HepG2 (cell line): ENCODE measurements around the gene ANTXR1. TPM values are rescaled to one million over a fixed set of nuclear protein-coding genes. Genes with fewer than 3 reads are reported as not detected.

Experiments used
- CBX5 ChIP-seq: sonication (generic); formaldehyde crosslinking; IDR thresholded peaks from 2 replicates; pipeline ENCODE4 v1.4.0; 2020; ENCODE audit warnings: missing genetic modification reagents, borderline replicate concordance
- FOXK1 ChIP-seq: sonication (generic); formaldehyde crosslinking; IDR thresholded peaks from 2 replicates; pipeline ENCODE4 v1.4.0; 2020; ENCODE audit warnings: low read depth, missing genetic modification reagents, borderline replicate concordance
- HCFC1 ChIP-seq: fragments of 150-350 bp; IDR thresholded peaks from 2 replicates; pipeline ENCODE4 v1.6.1; 2014; ENCODE audit warnings: low read depth, low read length
- MED1 ChIP-seq: sonication (generic); formaldehyde crosslinking; IDR thresholded peaks from 2 replicates; pipeline ENCODE4 v1.4.0; 2020; ENCODE audit warnings: missing genetic modification reagents
- RCOR2 ChIP-seq: IDR thresholded peaks from 2 replicates; pipeline ENCODE4 v1.6.1; 2016; ENCODE audit warnings: missing biosample characterization, missing genetic modification reagents
- SRF ChIP-seq: IDR thresholded peaks from 2 replicates; pipeline ENCODE4 v1.6.1; 2011; ENCODE audit warnings: mild to moderate bottlenecking, low read depth, low read length, moderate library complexity
- YEATS2 ChIP-seq: sonication (generic); formaldehyde crosslinking; IDR thresholded peaks from 2 replicates; pipeline ENCODE4 v1.4.0; 2020; ENCODE audit warnings: missing genetic modification reagents, borderline replicate concordance
- ZKSCAN8 ChIP-seq: IDR thresholded peaks from 2 replicates; pipeline ENCODE4 v1.6.1; 2016; ENCODE audit warnings: borderline replicate concordance, missing genetic modification reagents, missing compliant biosample characterization
- ZNF143 ChIP-seq: sonication (generic); formaldehyde crosslinking; IDR thresholded peaks from 2 replicates; pipeline ENCODE4 v1.4.0; 2020; ENCODE audit warnings: missing genetic modification reagents
- ZNF501 ChIP-seq: sonication (generic); formaldehyde crosslinking; IDR thresholded peaks from 2 replicates; pipeline ENCODE4 v1.5.1; 2020; ENCODE audit warnings: mild to moderate bottlenecking, moderate library complexity, missing genetic modification reagents
- ZNF547 ChIP-seq: sonication (generic); formaldehyde crosslinking; IDR thresholded peaks from 2 replicates; pipeline ENCODE4 v1.5.1; 2020; ENCODE audit warnings: mild to moderate bottlenecking, missing genetic modification reagents
- ZNF629 ChIP-seq: sonication (generic); formaldehyde crosslinking; conservative IDR thresholded peaks from 2 replicates; pipeline ENCODE4 v1.5.0; 2020; ENCODE audit warnings: missing genetic modification reagents
- polyA plus RNA-seq, 8 experiments: library from polyadenylated mRNA; depleted of rRNA in 3 of 8; stranded (reverse) in 7 of 8; unstranded in 1 of 8; fragments of >200 nt; fragmentation: Illumina TruSeq in 4 of 8; extraction: Trizol in 4 of 8; gene quantifications; 2 replicates each; pipeline versions ENCODE4 v1.2.1 to v1.2.3, GENCODE V29; 2011 to 2016; ENCODE audit warnings: low read depth in 4 of 8, missing spikeins in 1 of 8, mixed read lengths in 1 of 8; ENCODE audit not compliant: insufficient read depth in 1 of 8
- total RNA-seq, 5 experiments: library from RNA; depleted of rRNA; stranded (reverse); fragments of >200 nt; fragmentation: Illumina TruSeq; extraction: Trizol; gene quantifications; 2 replicates each; pipeline ENCODE4 v1.2.3, GENCODE V29; 2016; ENCODE audit warnings: low read depth in 1 of 5
- TF ChIP-seq, protein P1 (sequence below): sonication (generic); formaldehyde crosslinking; IDR thresholded peaks from 2 replicates; pipeline ENCODE4 v1.4.0; 2020; ENCODE audit warnings: missing genetic modification reagents
- TF ChIP-seq, protein P2 (sequence below): sonication (generic); formaldehyde crosslinking; IDR thresholded peaks from 2 replicates; pipeline ENCODE4 v1.8.0; 2022; ENCODE audit warnings: mild to moderate bottlenecking, missing genetic modification reagents; ENCODE audit not compliant: insufficient replicate concordance
- TF ChIP-seq, protein P3 (sequence below): IDR thresholded peaks from 2 replicates; pipeline ENCODE4 v1.6.1; 2012; ENCODE audit warnings: inconsistent platforms
- TF ChIP-seq, protein P4 (sequence below): sonication (generic); formaldehyde crosslinking; IDR thresholded peaks from 2 replicates; pipeline ENCODE4 v1.4.0; 2020; ENCODE audit warnings: missing genetic modification reagents, borderline replicate concordance
- TF ChIP-seq, protein P5 (sequence below): sonication (generic); formaldehyde crosslinking; IDR thresholded peaks from 2 replicates; pipeline ENCODE4 v1.4.0; 2020; ENCODE audit warnings: missing genetic modification reagents, borderline replicate concordance

ANTXR1 gene
- total and polyA plus RNA-seq, 2 of the 13 experiments (the other 11 are each of a cell fraction or from before 2014, with no cell fraction given): 4.5 to 12.7 TPM

DNA sequence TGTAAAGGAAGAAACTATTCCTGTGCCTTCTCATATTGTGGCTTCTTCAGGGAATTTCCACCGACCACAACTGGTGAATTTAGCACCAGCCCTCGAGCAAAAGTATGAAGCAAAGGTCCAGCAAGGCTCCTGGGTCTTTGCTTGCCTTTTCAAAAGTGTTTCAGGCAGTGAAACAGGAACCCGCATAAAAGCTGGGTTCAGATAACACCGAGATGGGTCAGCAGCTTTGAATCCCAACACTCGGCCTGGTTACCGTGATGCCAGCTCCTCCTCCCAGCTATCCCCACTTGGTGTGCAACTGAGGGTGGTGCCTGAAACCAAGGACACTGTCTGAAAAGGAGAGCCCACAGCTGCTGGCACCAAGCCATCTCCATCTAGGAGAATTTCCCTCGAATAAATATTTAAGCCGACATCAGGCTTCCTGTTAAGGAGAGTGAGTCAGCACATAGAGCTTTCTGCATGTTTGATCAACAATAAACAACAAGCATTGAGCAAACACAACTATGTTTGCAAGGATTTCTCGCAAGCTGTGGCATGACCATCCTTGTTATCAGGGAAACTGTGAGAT, 69.5 kb downstream of the ANTXR1 start (continued):
- TF ChIP-seq RCOR2 (CRISPR knock-in tag) (peak; percentile 51; the same call in 1 of the 2 replicates), ZNF547 (0 out of 2 replicates have a peak, but pooled peaks have one; percentile 8), YEATS2 (peak; percentile 33; the same call in 1 of the 2 replicates), ZKSCAN8 (CRISPR knock-in tag) (peak; percentile 87; the same call in 1 of the 2 replicates), CBX5 (CRISPR knock-in tag) (0 out of 2 replicates have a peak, but pooled peaks have one; percentile 30), ZNF629 (no peak), ZNF143 (0 out of 2 replicates have a peak, but pooled peaks have one; percentile 26), FOXK1 (CRISPR knock-in tag) (peak; percentile 78; the same call in 1 of the 2 replicates), MED1 (CRISPR knock-in tag) (peak; percentile 83), ZNF501 (CRISPR knock-in tag) (peak; percentile 83), SRF (peak; percentile 68; the same call in 1 of the 2 replicates), HCFC1 (no peak)
- TF ChIP-seq, protein P1, sequence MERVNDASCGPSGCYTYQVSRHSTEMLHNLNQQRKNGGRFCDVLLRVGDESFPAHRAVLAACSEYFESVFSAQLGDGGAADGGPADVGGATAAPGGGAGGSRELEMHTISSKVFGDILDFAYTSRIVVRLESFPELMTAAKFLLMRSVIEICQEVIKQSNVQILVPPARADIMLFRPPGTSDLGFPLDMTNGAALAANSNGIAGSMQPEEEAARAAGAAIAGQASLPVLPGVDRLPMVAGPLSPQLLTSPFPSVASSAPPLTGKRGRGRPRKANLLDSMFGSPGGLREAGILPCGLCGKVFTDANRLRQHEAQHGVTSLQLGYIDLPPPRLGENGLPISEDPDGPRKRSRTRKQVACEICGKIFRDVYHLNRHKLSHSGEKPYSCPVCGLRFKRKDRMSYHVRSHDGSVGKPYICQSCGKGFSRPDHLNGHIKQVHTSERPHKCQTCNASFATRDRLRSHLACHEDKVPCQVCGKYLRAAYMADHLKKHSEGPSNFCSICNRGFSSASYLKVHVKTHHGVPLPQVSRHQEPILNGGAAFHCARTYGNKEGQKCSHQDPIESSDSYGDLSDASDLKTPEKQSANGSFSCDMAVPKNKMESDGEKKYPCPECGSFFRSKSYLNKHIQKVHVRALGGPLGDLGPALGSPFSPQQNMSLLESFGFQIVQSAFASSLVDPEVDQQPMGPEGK (CRISPR knock-in tag): peak; percentile 62
- TF ChIP-seq, protein P2, sequence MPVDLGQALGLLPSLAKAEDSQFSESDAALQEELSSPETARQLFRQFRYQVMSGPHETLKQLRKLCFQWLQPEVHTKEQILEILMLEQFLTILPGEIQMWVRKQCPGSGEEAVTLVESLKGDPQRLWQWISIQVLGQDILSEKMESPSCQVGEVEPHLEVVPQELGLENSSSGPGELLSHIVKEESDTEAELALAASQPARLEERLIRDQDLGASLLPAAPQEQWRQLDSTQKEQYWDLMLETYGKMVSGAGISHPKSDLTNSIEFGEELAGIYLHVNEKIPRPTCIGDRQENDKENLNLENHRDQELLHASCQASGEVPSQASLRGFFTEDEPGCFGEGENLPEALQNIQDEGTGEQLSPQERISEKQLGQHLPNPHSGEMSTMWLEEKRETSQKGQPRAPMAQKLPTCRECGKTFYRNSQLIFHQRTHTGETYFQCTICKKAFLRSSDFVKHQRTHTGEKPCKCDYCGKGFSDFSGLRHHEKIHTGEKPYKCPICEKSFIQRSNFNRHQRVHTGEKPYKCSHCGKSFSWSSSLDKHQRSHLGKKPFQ (CRISPR knock-in tag): peak; percentile 28
- TF ChIP-seq, protein P3, sequence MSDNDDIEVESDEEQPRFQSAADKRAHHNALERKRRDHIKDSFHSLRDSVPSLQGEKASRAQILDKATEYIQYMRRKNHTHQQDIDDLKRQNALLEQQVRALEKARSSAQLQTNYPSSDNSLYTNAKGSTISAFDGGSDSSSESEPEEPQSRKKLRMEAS: peak; percentile 66
- TF ChIP-seq, protein P4, sequence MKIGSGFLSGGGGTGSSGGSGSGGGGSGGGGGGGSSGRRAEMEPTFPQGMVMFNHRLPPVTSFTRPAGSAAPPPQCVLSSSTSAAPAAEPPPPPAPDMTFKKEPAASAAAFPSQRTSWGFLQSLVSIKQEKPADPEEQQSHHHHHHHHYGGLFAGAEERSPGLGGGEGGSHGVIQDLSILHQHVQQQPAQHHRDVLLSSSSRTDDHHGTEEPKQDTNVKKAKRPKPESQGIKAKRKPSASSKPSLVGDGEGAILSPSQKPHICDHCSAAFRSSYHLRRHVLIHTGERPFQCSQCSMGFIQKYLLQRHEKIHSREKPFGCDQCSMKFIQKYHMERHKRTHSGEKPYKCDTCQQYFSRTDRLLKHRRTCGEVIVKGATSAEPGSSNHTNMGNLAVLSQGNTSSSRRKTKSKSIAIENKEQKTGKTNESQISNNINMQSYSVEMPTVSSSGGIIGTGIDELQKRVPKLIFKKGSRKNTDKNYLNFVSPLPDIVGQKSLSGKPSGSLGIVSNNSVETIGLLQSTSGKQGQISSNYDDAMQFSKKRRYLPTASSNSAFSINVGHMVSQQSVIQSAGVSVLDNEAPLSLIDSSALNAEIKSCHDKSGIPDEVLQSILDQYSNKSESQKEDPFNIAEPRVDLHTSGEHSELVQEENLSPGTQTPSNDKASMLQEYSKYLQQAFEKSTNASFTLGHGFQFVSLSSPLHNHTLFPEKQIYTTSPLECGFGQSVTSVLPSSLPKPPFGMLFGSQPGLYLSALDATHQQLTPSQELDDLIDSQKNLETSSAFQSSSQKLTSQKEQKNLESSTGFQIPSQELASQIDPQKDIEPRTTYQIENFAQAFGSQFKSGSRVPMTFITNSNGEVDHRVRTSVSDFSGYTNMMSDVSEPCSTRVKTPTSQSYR: 0 out of 2 replicates have a peak, but pooled peaks have one; percentile 19
- TF ChIP-seq, protein P5, sequence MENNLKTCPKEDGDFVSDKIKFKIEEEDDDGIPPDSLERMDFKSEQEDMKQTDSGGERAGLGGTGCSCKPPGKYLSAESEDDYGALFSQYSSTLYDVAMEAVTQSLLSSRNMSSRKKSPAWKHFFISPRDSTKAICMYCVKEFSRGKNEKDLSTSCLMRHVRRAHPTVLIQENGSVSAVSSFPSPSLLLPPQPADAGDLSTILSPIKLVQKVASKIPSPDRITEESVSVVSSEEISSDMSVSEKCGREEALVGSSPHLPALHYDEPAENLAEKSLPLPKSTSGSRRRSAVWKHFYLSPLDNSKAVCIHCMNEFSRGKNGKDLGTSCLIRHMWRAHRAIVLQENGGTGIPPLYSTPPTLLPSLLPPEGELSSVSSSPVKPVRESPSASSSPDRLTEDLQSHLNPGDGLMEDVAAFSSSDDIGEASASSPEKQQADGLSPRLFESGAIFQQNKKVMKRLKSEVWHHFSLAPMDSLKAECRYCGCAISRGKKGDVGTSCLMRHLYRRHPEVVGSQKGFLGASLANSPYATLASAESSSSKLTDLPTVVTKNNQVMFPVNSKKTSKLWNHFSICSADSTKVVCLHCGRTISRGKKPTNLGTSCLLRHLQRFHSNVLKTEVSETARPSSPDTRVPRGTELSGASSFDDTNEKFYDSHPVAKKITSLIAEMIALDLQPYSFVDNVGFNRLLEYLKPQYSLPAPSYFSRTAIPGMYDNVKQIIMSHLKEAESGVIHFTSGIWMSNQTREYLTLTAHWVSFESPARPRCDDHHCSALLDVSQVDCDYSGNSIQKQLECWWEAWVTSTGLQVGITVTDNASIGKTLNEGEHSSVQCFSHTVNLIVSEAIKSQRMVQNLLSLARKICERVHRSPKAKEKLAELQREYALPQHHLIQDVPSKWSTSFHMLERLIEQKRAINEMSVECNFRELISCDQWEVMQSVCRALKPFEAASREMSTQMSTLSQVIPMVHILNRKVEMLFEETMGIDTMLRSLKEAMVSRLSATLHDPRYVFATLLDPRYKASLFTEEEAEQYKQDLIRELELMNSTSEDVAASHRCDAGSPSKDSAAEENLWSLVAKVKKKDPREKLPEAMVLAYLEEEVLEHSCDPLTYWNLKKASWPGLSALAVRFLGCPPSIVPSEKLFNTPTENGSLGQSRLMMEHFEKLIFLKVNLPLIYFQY: peak; percentile 42; the same call in 1 of the 2 replicates
